Naive thymus-derived CD4-positive, alpha-beta T cell (primary cell): Measurements from ENCODE around the gene MORC3. TPM values are rescaled to one million over a fixed set of nuclear protein-coding genes. Genes with fewer than 3 reads are reported as not detected.
A peak's percentile ranks its signal among the peaks of the same experiment; 100 is the strongest.
"Not testable (repeated sequence)": the region's sequence is repeated elsewhere in the genome, so short reads cannot be mapped to it uniquely, and the experiment has no call there.

ENCODE experiments used
- ATAC-seq: fragments of 150-1000 bp; cut with Tn5 transposase; 2 replicates; pipeline ENCODE4 v1.10.0; 2021; ENCODE audit warnings: mild to moderate bottlenecking, moderate library complexity
- CTCF ChIA-PET: fragments of 350-600 bp; sonication (Branson Sonifier 250); formaldehyde crosslinking; loops from one replicate; lab custom pipeline; 2021; ENCODE audit warnings: antibody characterized with exemption; lab: Charles Lee
- POLR2A ChIA-PET: fragments of 350-600 bp; sonication (Branson Sonifier 250); formaldehyde crosslinking; loops from one replicate; lab custom pipeline; 2021; ENCODE audit warnings: antibody characterized with exemption, inconsistent platforms; lab: Charles Lee
- DNase-seq, 9 donors: peaks; one replicate each; pipeline versions ENCODE4 v3.0.0 to v3.0.0-alpha.2; 2020 to 2022; ENCODE audit warnings: mixed read lengths in 1 of 9
- H3K27ac ChIP-seq: one replicate; pipeline ENCODE4 v1.7.0; 2013; ENCODE audit warnings: mild to moderate bottlenecking, low read depth, low read length, moderate library complexity
- H3K27me3 ChIP-seq, 2 donors: one replicate each; pipeline ENCODE4 v1.7.0; 2013; ENCODE audit warnings: low read length in 2 of 2, mild to moderate bottlenecking in 2 of 2, moderate library complexity in 2 of 2; ENCODE audit not compliant: control insufficient read depth in 2 of 2, insufficient read depth in 2 of 2
- H3K36me3 ChIP-seq, 3 experiments: 1 replicate in 2 of 3; 2 replicates in 1 of 3; pipeline ENCODE4 v1.7.0; 2013; ENCODE audit warnings: low read length in 3 of 3, mild to moderate bottlenecking in 3 of 3, moderate library complexity in 1 of 3; ENCODE audit not compliant: insufficient read depth in 3 of 3, control insufficient read depth in 2 of 3
- H3K4me1 ChIP-seq, 2 donors: one replicate each; pipeline ENCODE4 v1.7.0; 2013; ENCODE audit warnings: low read length in 2 of 2, mild to moderate bottlenecking in 2 of 2, moderate library complexity in 1 of 2; ENCODE audit not compliant: control insufficient read depth in 2 of 2, insufficient read depth in 2 of 2
- H3K4me3 ChIP-seq: 2 replicates; pipeline ENCODE4 v1.7.0; 2013; ENCODE audit warnings: mild to moderate bottlenecking, low read length
- H3K9me3 ChIP-seq, 3 experiments: 1 replicate in 2 of 3; 2 replicates in 1 of 3; pipeline ENCODE4 v1.7.0; 2013; ENCODE audit warnings: low read length in 3 of 3; ENCODE audit not compliant: control insufficient read depth in 2 of 3
- H3K27ac Mint-ChIP-seq, 9 donors: one replicate each; pipeline ENCODE4 v1.8.0; 2020 to 2022; ENCODE audit warnings: mixed read lengths in 9 of 9, mild to moderate bottlenecking in 8 of 9, moderate library complexity in 5 of 9, inconsistent platforms in 2 of 9
- H3K27me3 Mint-ChIP-seq, 5 donors: one replicate each; pipeline ENCODE4 v1.8.0; 2021 to 2022; ENCODE audit warnings: mixed read lengths in 5 of 5, mild to moderate bottlenecking in 1 of 5
- H3K36me3 Mint-ChIP-seq, 5 donors: one replicate each; pipeline ENCODE4 v1.8.0; 2020 to 2022; ENCODE audit warnings: mixed read lengths in 5 of 5, mild to moderate bottlenecking in 3 of 5, inconsistent platforms in 1 of 5
- H3K4me1 Mint-ChIP-seq, 7 donors: one replicate each; pipeline ENCODE4 v1.8.0; 2020 to 2022; ENCODE audit warnings: mixed read lengths in 7 of 7, mild to moderate bottlenecking in 3 of 7, inconsistent platforms in 1 of 7
- H3K4me3 Mint-ChIP-seq, 10 donors: one replicate each; pipeline ENCODE4 v1.8.0; 2020 to 2022; ENCODE audit warnings: mild to moderate bottlenecking in 10 of 10, mixed read lengths in 10 of 10, moderate library complexity in 6 of 10, inconsistent platforms in 2 of 10
- H3K9me3 Mint-ChIP-seq, 11 donors: one replicate each; pipeline ENCODE4 v1.8.0; 2020 to 2022; ENCODE audit warnings: mixed read lengths in 11 of 11, mild to moderate bottlenecking in 4 of 11, inconsistent platforms in 1 of 11, moderate library complexity in 1 of 11
- intact Hi-C, 2 donors: fragments of 100-400 bp; cut with micrococcal nuclease; formaldehyde crosslinking; loops; one replicate each; pipeline ENCODE4 v1.15.1; 2023
- polyA plus RNA-seq, 2 donors: library from polyadenylated mRNA; unstranded; fragments of 300-500 nt; fragmentation: Illumina TruSeq; gene quantifications; one replicate each; pipeline ENCODE4 v1.2.3, GENCODE V29; 2021
- total RNA-seq, 6 experiments: library from RNA in 5 of 6; stranded (reverse) in 5 of 6; gene quantifications; 1 replicate in 5 of 6; 2 replicates in 1 of 6; pipeline ENCODE4 v1.2.3 and lab custom pipeline; 2021 to 2026

The MORC3 gene
- total and polyA plus RNA-seq, 7 experiments from 2014 or later: 29.3 to 123 (median 54.9) TPM

DNA sequence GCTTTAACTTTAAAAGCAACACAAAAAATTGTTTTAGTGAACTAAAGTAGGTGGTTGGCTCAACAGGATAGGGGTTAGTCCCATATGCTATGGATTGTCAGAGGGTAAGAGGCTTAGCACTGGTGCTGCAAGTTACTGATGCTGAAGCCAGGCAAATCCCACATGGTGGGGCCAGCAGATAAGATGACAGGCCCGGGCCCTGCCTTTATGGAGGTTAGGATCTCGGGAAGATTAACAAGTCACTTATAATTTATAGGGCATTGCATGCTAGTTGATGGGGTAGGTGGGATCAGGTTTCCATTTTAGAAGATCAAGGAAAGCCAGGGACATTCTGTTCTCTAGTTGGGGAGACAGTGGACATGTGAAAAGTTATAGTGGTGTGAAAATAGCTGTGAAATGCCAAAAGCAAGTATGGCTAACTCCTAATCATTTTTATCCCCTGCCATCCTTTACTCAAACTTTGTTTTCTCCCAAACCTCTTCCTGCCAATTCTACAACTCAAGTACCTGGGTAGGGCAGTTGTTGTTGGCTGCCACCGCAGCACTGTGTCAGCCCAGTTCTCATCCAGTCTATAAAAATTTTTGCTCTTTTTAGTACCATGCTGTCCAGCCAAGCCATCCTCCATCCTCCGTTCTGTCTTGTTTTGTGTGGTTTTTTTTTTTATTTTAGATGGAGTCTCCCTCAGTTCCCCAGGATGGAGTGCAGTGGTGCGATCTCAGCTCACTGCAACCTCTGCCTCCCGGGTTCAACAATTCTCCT lies 75.5 kb downstream of the MORC3 start:
- Histone ChIP-seq H3K9me3 (no peaks in the 10 kb centered on the region), H3K27me3 (no peaks in the 10 kb centered on the region), H3K4me1 (no peaks in the 10 kb centered on the region), H3K36me3 (no peaks in the 10 kb centered on the region), H3K4me3 (no peak overlapping the region), H3K27ac (no peak overlapping the region)
- POLR2A ChIA-PET: no interaction called here
- H3K4me1 Mint-ChIP-seq: peaks cover 0 to 3% (median 0%) of the 10 kb centered on the region in 7 donors
- no peak for ATAC-seq
- H3K4me3 Mint-ChIP-seq: no peak overlapping the region
- intact Hi-C loops: no loop called here
- H3K36me3 Mint-ChIP-seq: peaks cover 3 to 42% (median 33%) of the 10 kb centered on the region in 5 donors
- H3K27ac Mint-ChIP-seq: no peak overlapping the region
- no peak for DNase-seq
- CTCF ChIA-PET: no interaction called here
- no peaks in the 10 kb centered on the region for H3K27me3 Mint-ChIP-seq
- H3K9me3 Mint-ChIP-seq: peaks cover 0 to 12% (median 2%) of the 10 kb centered on the region in 11 donors

DNA sequence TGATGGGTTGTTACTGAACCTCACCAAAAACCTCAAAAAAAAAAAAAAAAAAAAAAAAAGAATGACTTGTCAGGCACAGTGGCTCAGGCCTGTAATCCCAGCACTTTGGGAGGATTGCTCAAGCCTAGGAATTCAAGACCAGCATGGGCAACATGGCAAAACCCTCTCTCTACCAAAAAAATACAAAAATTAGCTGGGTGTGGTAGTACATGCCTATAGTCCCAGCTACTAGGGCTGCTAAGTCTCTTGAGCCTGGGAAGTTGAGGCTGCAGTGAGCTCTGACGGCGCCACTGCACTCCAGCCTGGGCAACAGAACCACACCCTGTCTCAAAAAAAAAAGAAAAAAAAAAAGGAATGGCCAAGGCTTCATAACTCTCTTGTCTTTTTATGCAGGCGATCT lies 76.3 kb downstream of the MORC3 start:
- Mint-ChIP-seq H3K4me1 (peaks cover 0 to 3% (median 0%) of the 10 kb centered on the region in 7 donors), H3K27me3 (no peaks in the 10 kb centered on the region), H3K36me3 (peaks cover 3 to 43% (median 36%) of the 10 kb centered on the region in 5 donors), H3K9me3 (peaks cover 0 to 10% (median 2%) of the 10 kb centered on the region in 11 donors), H3K27ac (no peak overlapping the region), H3K4me3 (no peak overlapping the region)
- ChIA-PET POLR2A (interaction anchor here (0.6 kb wide), 1 partner anchor 233 kb away, joined by 3 read pairs; no protein-coding TSS in a partner anchor), CTCF (no interaction called here)
- intact Hi-C loops: no loop called here
- no peak for DNase-seq
- Histone ChIP-seq H3K9me3 (no peaks in the 10 kb centered on the region), H3K4me1 (no peaks in the 10 kb centered on the region), H3K4me3 (no peak overlapping the region), H3K27ac (no peak overlapping the region), H3K27me3 (no peaks in the 10 kb centered on the region), H3K36me3 (no peaks in the 10 kb centered on the region)
- ATAC-seq: no peak

DNA sequence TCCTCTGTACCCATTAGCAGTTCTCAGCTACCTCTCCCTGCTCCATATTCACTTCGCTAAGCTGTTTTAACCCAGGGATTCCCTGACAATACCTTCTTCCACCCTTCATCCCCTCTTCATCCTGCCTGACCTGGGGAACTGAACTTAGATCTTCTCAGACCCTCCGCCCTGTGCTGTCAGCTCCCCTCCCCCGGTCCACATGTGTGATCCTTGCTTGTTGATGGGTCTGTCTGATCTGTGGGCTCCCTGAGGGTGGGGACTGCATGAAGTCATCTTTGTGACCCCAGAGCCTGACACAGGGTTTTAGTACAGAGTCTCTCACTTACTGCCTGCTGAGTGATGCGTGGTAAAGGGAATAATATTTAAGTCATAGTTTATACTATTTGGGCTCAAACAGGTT lies 77.0 kb downstream of the MORC3 start:
- H3K9me3 Mint-ChIP-seq: peaks cover 0 to 6% (median 0%) of the 10 kb centered on the region in 11 donors
- ChIA-PET POLR2A (no interaction called here), CTCF (no interaction called here)
- no peaks in the 10 kb centered on the region for H3K9me3 ChIP-seq
- no peak overlapping the region for H3K27ac Mint-ChIP-seq
- no peaks in the 10 kb centered on the region for H3K36me3 ChIP-seq
- ATAC-seq: no peak
- H3K27me3 Mint-ChIP-seq: no peaks in the 10 kb centered on the region
- no peak overlapping the region for H3K4me3 ChIP-seq
- H3K4me3 Mint-ChIP-seq: no peak overlapping the region
- intact Hi-C loops: no loop called here
- H3K4me1 ChIP-seq: no peaks in the 10 kb centered on the region
- no peak for DNase-seq
- peaks cover 0 to 3% (median 0%) of the 10 kb centered on the region in 7 donors for H3K4me1 Mint-ChIP-seq
- no peaks in the 10 kb centered on the region for H3K27me3 ChIP-seq
- H3K27ac ChIP-seq: no peak overlapping the region
- peaks cover 3 to 38% (median 32%) of the 10 kb centered on the region in 5 donors for H3K36me3 Mint-ChIP-seq

DNA sequence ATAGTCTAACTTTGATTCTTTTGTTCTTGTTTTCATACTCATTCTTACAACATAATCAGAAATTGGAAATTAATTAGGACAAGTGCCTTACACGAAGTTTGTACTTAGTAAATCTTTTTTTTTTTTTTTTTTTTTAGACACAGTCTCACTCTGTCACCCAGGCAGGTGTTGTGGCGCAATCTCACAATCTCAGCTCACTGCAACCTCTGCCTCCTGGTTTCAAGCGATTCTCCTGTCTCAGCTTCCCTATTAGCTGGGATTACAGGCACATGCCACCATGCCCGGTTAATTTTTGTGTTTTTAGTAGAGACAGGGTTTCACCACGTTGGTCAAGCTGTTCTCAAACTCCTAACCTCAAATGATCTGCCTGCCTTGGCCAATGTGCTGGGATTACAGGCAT lies 77.6 kb downstream of the MORC3 start:
- peaks cover 0 to 3% (median 0%) of the 10 kb centered on the region in 11 donors for H3K9me3 Mint-ChIP-seq
- no peak overlapping the region for H3K27ac ChIP-seq
- peaks cover 7 to 40% (median 31%) of the 10 kb centered on the region in 5 donors for H3K36me3 Mint-ChIP-seq
- no peaks in the 10 kb centered on the region for H3K27me3 Mint-ChIP-seq
- DNase-seq (no peak), ATAC-seq (no peak)
- H3K36me3 ChIP-seq: no peaks in the 10 kb centered on the region
- no peaks in the 10 kb centered on the region for H3K4me1 ChIP-seq
- no peaks in the 10 kb centered on the region for H3K9me3 ChIP-seq
- no peak overlapping the region for H3K4me3 ChIP-seq
- intact Hi-C loops: no loop called here
- no peak overlapping the region for H3K27ac Mint-ChIP-seq
- H3K4me3 Mint-ChIP-seq: no peak overlapping the region
- ChIA-PET POLR2A (no interaction called here), CTCF (no interaction called here)
- H3K27me3 ChIP-seq: no peaks in the 10 kb centered on the region
- H3K4me1 Mint-ChIP-seq: peaks cover 0 to 3% (median 0%) of the 10 kb centered on the region in 7 donors

DNA sequence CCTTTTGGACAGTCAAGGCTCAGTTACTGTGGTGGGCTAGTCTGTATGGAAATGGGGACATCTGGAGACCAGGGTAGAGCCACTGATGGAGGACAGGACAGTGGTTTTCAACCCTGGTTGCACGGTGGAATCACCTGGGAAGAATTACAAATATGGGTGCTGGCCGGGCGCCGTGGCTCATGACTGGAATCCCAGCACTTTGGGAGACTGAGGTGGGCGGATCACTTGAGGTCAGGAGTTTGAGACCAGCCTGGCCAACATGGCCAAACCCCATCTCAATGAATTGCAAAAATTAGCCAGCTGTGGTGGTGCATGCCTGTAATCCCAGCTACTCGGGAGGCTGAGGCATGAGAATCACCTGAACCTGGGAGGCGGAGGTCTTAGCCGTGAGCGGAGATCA lies 79.7 kb downstream of the MORC3 start:
- POLR2A ChIA-PET, ATAC-seq, H3K36me3 ChIP-seq, H3K4me3 ChIP-seq, H3K27me3 Mint-ChIP-seq, H3K4me1 ChIP-seq, H3K27me3 ChIP-seq, CTCF ChIA-PET, H3K27ac ChIP-seq, H3K4me1 Mint-ChIP-seq, H3K9me3 Mint-ChIP-seq, H3K27ac Mint-ChIP-seq, H3K4me3 Mint-ChIP-seq, intact Hi-C loops, H3K9me3 ChIP-seq, DNase-seq: not testable (repeated sequence)
- H3K36me3 Mint-ChIP-seq: peaks cover 10 to 40% (median 28%) of the 10 kb centered on the region in 5 donors

DNA sequence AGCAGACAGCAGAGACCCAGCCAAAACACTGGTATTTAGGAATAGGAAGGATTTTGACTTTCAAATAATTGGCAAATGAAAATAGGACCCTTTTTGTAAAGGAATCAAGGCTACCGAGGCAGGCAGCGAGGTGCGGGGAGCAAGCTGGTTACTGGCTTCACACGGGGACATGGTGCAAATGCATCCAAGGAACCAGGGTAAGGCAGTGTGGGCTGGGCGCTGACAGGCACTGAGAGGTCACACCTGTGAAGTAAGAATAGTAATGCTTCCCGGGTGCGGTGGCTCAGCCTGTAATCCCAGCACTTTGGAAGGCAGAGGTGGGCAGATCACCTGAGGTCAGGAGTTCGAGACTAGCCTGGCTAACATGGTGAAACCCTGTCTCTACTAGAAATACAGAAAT lies 80.7 kb downstream of the MORC3 start:
- no peak for DNase-seq
- H3K4me3 Mint-ChIP-seq: peak overlapping the region in 1 of 10 donors; percentile 4

DNA sequence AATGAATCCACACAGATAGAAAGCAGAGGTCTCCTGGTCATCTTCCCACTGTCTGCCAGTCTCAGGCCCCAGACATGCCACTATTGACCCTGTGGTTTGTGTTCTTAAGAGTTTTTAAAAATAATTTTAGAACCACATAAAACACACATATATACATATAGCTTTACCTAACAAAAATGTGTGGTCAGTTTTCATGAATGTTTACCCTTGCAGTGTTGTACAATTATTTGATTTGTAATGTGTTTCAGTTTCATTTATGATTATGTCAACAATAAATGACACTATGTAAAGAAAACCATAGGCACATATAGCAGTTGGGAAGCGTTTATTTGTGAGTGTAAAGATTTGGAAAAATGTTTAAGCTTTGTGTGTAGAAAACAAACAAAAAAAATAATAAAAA lies 82.3 kb downstream of the MORC3 start:
- Histone ChIP-seq H3K36me3 (peaks cover 0 to 3% (median 0%) of the 10 kb centered on the region in 3 experiments), H3K27ac (no peak overlapping the region), H3K27me3 (no peaks in the 10 kb centered on the region), H3K4me3 (no peak overlapping the region), H3K4me1 (no peaks in the 10 kb centered on the region), H3K9me3 (no peaks in the 10 kb centered on the region)
- Mint-ChIP-seq H3K9me3 (no peaks in the 10 kb centered on the region), H3K27ac (no peak overlapping the region), H3K36me3 (peaks cover 7 to 34% (median 20%) of the 10 kb centered on the region in 5 donors), H3K4me3 (no peak overlapping the region), H3K27me3 (no peaks in the 10 kb centered on the region), H3K4me1 (peaks cover 0 to 5% (median 0%) of the 10 kb centered on the region in 7 donors)
- ATAC-seq (no peak), DNase-seq (no peak)
- POLR2A ChIA-PET: no interaction called here
- intact Hi-C loops: no loop called here
- CTCF ChIA-PET: no interaction called here

More for the DNA sequence above, 80.7 kb downstream of the MORC3 start:
- intact Hi-C loops: no loop called here
- CTCF ChIA-PET: no interaction called here
- H3K9me3 ChIP-seq: no peaks in the 10 kb centered on the region
- no peaks in the 10 kb centered on the region for H3K4me1 ChIP-seq
- H3K36me3 ChIP-seq: peaks cover 0 to 3% (median 0%) of the 10 kb centered on the region in 3 experiments
- H3K9me3 Mint-ChIP-seq: no peaks in the 10 kb centered on the region
- peaks cover 10 to 38% (median 24%) of the 10 kb centered on the region in 5 donors for H3K36me3 Mint-ChIP-seq
- POLR2A ChIA-PET: no interaction called here
- H3K27ac Mint-ChIP-seq: peak overlapping the region in 1 of 9 donors; percentile 48
- H3K27me3 Mint-ChIP-seq: no peaks in the 10 kb centered on the region
- ATAC-seq: no peak
- no peak overlapping the region for H3K4me3 ChIP-seq
- peaks cover 0 to 5% (median 0%) of the 10 kb centered on the region in 7 donors for H3K4me1 Mint-ChIP-seq
- no peak overlapping the region for H3K27ac ChIP-seq
- H3K27me3 ChIP-seq: no peaks in the 10 kb centered on the region
